ENCODE results near the gene DHCR24.

Gene DHCR24

DNA sequence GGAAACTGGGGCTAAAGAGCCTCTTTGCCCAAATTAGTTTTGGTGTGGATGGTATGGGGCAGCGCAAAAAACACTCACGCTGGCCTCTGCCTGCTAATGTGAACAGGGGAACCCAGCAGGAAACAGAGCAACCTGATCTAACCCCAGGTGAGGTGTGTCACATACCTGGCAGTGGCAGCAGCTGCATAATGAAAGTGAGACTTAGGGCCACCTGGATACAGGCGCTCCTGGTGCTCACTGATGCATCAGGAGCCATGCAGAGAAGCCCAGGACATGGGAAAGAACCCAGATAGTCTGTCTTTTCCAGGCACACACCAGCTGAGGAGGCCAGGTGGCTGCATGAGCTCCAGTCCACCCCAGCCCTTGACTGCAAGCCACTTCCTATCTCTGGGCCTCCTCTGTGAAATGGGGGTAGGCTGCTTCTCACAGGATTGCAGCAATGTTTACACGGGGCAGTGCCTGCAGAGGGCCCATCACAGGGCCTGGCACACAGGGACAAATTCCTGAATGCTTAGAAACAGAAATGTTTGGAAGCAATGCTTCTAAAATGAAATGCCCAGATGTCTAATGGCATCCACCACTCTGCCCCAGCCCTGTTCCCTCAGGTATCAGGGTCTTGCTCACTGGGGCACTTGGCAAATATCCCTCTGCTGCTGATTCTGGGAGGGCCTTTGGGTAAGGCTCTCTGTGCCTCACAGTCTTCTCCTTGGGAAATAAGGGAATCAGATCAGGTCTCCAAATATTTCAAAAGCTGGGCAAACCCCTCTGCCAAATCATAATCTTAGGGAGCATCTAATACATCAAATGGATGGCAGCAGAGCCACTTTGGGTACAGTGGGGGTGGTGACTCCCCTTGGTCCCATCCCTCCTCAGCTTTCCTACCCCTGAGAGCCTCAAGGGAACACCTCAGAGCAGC lies 19.9 kb downstream of the DHCR24 start:
- no peak overlapping the region for H3K27ac ChIP-seq (ENCODE audit: low read depth, low read length)
- no peak overlapping the region for H2BK5ac ChIP-seq (ENCODE audit: low read length)
- peaks cover 18% of the 10 kb centered on the region for H3K79me2 ChIP-seq (ENCODE audit: control insufficient read depth, insufficient read depth, low read length)
- H2BK15ac ChIP-seq (replicated peaks; ENCODE audit: low read depth) = no peak overlapping the region
- no peak overlapping the region for H3K23ac ChIP-seq (ENCODE audit: low read length)
- H3K4me3 ChIP-seq (ENCODE audit: low read length) = no peak overlapping the region
- H2AK5ac ChIP-seq (ENCODE audit: low read length) = no peak overlapping the region
- no peak overlapping the region for H2BK120ac ChIP-seq (ENCODE audit: low read depth, low read length)
- H4K5ac ChIP-seq (ENCODE audit: low read length) = no peak overlapping the region
- no peaks in the 10 kb centered on the region for H3K4me1 ChIP-seq (ENCODE audit: control insufficient read depth, low read depth, low read length)
- no peak overlapping the region for H3K56ac ChIP-seq (ENCODE audit: low read length)
- WGBS (ENCODE audit: extremely low coverage, insufficient coverage, low lambda C conversion rate) = no CpG with 5 or more reads among the region's 4 CpGs
- H3K4me2 ChIP-seq (ENCODE audit: low read length) = no peak overlapping the region
- no peak overlapping the region for H4K8ac ChIP-seq (ENCODE audit: low read depth, low read length)
- no peak overlapping the region for H3K18ac ChIP-seq (ENCODE audit: low read length)
- DNase-seq = no peak
- H3K27me3 ChIP-seq (ENCODE audit: insufficient read depth, low read length, poor library complexity) = no peaks in the 10 kb centered on the region
- H3K4ac ChIP-seq (ENCODE audit: low read depth, low read length) = no peak overlapping the region
- peaks cover 49% of the 10 kb centered on the region for H3K36me3 ChIP-seq (ENCODE audit: control insufficient read depth, insufficient read depth, low read length)
- H3K9ac ChIP-seq (ENCODE audit: low read length) = no peak overlapping the region
- H3K79me1 ChIP-seq (ENCODE audit: low read length) = peaks cover 30% of the 10 kb centered on the region

DNA sequence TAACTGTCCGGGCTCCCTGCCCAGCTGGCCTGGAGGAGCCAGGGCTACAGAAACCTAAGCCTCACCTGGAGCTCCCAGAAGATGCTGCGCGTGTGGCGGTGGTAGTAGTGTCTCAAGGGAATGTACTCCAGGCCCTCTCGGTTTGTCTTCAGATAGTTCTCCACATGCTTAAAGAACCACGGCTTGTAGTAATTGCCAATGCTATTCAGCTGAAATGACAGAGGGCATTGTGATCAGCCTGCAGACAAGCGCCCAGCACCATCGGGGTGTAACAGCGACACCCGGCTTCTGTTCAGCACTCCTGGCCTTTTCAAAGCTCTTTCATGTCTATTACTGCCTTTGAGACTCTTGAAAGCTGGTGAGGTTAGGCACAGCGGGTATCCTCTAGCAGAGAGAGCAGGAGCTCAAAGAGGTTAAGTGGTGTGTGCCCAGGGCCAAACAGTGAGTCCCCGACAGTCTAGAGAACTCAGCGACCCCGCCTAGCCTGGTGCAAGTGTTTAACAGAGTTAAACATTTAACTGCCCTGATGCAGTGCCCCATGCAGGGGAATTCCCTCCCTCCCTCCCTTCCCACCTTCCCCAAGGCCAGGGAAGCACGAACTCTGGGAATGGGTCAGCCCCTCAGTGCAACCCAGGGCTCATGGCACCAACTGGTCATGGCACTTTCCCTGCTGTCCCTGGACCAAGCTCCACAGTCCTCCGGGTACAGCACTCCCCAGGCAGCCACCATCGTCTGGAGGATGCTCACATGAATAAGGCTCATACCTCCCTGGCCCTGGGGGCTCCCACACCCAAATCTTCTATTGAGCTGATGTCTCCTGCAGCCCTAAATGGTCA lies 21.5 kb downstream of the DHCR24 start:
- Histone ChIP-seq H2BK120ac (ENCODE audit: low read depth, low read length) (no peak overlapping the region), H2AK5ac (ENCODE audit: low read length) (no peak overlapping the region), H2BK5ac (ENCODE audit: low read length) (no peak overlapping the region), H3K4me3 (ENCODE audit: low read length) (no peak overlapping the region), H3K56ac (ENCODE audit: low read length) (no peak overlapping the region), H3K4me2 (ENCODE audit: low read length) (no peak overlapping the region), H3K27ac (ENCODE audit: low read depth, low read length) (no peak overlapping the region), H3K79me1 (ENCODE audit: low read length) (peaks cover 31% of the 10 kb centered on the region), H3K4me1 (ENCODE audit: control insufficient read depth, low read depth, low read length) (no peaks in the 10 kb centered on the region), H3K27me3 (ENCODE audit: insufficient read depth, low read length, poor library complexity) (no peaks in the 10 kb centered on the region), H3K9ac (ENCODE audit: low read length) (no peak overlapping the region), H3K4ac (ENCODE audit: low read depth, low read length) (no peak overlapping the region), H3K23ac (ENCODE audit: low read length) (no peak overlapping the region), H4K5ac (ENCODE audit: low read length) (no peak overlapping the region), H4K8ac (ENCODE audit: low read depth, low read length) (no peak overlapping the region), H3K79me2 (ENCODE audit: control insufficient read depth, insufficient read depth, low read length) (peaks cover 14% of the 10 kb centered on the region), H3K36me3 (ENCODE audit: control insufficient read depth, insufficient read depth, low read length) (peaks cover 47% of the 10 kb centered on the region), H3K18ac (ENCODE audit: low read length) (no peak overlapping the region), H2BK15ac (replicated peaks; ENCODE audit: low read depth) (no peak overlapping the region)
- DNase-seq = no peak
- WGBS (ENCODE audit: extremely low coverage, insufficient coverage, low lambda C conversion rate) = no CpG with 5 or more reads among the region's 17 CpGs

DNA sequence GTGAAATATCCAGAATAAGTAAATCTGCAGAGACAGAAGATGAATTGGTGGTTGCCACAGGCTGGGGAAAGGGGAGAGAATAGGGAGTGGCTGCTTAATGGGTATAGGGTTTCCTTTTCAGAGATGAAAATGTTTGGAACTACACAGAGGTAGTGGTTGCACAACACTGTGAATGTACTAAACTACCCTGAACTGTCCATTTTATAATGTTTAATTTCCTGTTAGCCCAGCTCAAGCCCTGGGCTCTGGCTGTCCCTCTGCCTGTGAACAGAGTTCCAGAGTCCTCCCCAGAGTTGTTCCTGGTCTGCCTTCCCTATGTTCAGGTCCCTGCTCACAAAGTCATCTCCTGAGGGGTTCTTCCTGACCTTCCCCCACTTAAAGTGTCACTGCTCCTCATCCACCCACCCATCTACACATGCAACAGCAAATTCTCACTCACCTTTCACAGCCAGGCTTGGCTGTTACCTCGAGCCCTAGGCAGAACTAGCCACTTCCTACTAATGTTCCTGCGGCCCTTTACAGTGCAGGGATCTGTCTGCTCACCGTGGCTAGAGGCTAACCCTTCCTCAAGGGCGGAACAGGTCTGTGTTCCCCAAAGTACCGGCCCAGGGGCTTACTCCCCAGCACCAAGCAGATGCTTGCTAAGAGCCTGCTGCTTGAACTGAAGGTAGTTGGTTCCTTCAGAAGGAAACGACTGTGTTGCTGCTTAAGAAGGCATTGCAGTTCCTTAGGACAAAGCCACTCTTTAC lies 22.4 kb downstream of the DHCR24 start:
- H3K27ac ChIP-seq (ENCODE audit: low read depth, low read length) = no peak overlapping the region
- no peak overlapping the region for H2BK120ac ChIP-seq (ENCODE audit: low read depth, low read length)
- peaks cover 40% of the 10 kb centered on the region for H3K79me1 ChIP-seq (ENCODE audit: low read length)
- H3K9ac ChIP-seq (ENCODE audit: low read length) = no peak overlapping the region
- H3K36me3 ChIP-seq (ENCODE audit: control insufficient read depth, insufficient read depth, low read length) = peaks cover 51% of the 10 kb centered on the region
- no peaks in the 10 kb centered on the region for H3K27me3 ChIP-seq (ENCODE audit: insufficient read depth, low read length, poor library complexity)
- no peak overlapping the region for H4K5ac ChIP-seq (ENCODE audit: low read length)
- no peaks in the 10 kb centered on the region for H3K4me1 ChIP-seq (ENCODE audit: control insufficient read depth, low read depth, low read length)
- H3K18ac ChIP-seq (ENCODE audit: low read length) = no peak overlapping the region
- peaks cover 19% of the 10 kb centered on the region for H3K79me2 ChIP-seq (ENCODE audit: control insufficient read depth, insufficient read depth, low read length)
- H4K8ac ChIP-seq (ENCODE audit: low read depth, low read length) = no peak overlapping the region
- no peak overlapping the region for H2AK5ac ChIP-seq (ENCODE audit: low read length)
- no peak overlapping the region for H2BK15ac ChIP-seq (replicated peaks; ENCODE audit: low read depth)
- no peak overlapping the region for H3K56ac ChIP-seq (ENCODE audit: low read length)
- no peak overlapping the region for H3K4ac ChIP-seq (ENCODE audit: low read depth, low read length)
- H3K4me2 ChIP-seq (ENCODE audit: low read length) = no peak overlapping the region
- WGBS (ENCODE audit: extremely low coverage, insufficient coverage, low lambda C conversion rate) = no CpG with 5 or more reads among the region's 6 CpGs
- H3K23ac ChIP-seq (ENCODE audit: low read length) = no peak overlapping the region
- DNase-seq = no peak
- no peak overlapping the region for H2BK5ac ChIP-seq (ENCODE audit: low read length)
- H3K4me3 ChIP-seq (ENCODE audit: low read length) = no peak overlapping the region

DNA sequence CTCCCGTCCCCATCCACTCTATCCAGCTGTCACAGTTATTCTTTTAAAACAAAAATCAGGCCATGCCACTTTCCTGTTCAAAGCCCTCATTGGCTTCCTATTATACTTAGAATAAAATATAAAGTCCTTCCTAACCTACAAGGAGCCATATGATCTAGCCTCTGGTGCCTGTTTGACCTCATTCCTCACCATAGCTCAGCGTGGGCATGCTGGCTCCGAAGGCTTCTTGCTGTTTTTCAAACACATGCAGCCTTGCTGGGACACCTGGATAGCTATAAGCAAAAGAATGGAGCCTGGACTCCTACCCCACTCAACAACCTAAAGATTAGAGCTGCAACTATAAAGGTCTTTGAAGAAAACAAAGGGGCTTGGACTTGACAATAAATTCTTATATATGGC lies 23.7 kb downstream of the DHCR24 start:
- Histone ChIP-seq H3K18ac (ENCODE audit: low read length) (no peak overlapping the region), H3K27ac (ENCODE audit: low read depth, low read length) (no peak overlapping the region), H4K8ac (ENCODE audit: low read depth, low read length) (no peak overlapping the region), H3K4me2 (ENCODE audit: low read length) (no peak overlapping the region), H3K9ac (ENCODE audit: low read length) (no peak overlapping the region), H3K23ac (ENCODE audit: low read length) (no peak overlapping the region), H4K5ac (ENCODE audit: low read length) (no peak overlapping the region), H3K4me1 (ENCODE audit: control insufficient read depth, low read depth, low read length) (no peaks in the 10 kb centered on the region), H3K79me2 (ENCODE audit: control insufficient read depth, insufficient read depth, low read length) (peaks cover 16% of the 10 kb centered on the region), H3K4me3 (ENCODE audit: low read length) (no peak overlapping the region), H3K4ac (ENCODE audit: low read depth, low read length) (no peak overlapping the region), H3K79me1 (ENCODE audit: low read length) (peaks cover 43% of the 10 kb centered on the region), H2BK5ac (ENCODE audit: low read length) (no peak overlapping the region), H3K36me3 (ENCODE audit: control insufficient read depth, insufficient read depth, low read length) (peaks cover 49% of the 10 kb centered on the region), H2BK120ac (ENCODE audit: low read depth, low read length) (no peak overlapping the region), H3K27me3 (ENCODE audit: insufficient read depth, low read length, poor library complexity) (no peaks in the 10 kb centered on the region), H2AK5ac (ENCODE audit: low read length) (no peak overlapping the region), H2BK15ac (replicated peaks; ENCODE audit: low read depth) (no peak overlapping the region), H3K56ac (ENCODE audit: low read length) (no peak overlapping the region)
- WGBS (ENCODE audit: extremely low coverage, insufficient coverage, low lambda C conversion rate) = no CpG with 5 or more reads among the region's 3 CpGs
- DNase-seq = no peak

DNA sequence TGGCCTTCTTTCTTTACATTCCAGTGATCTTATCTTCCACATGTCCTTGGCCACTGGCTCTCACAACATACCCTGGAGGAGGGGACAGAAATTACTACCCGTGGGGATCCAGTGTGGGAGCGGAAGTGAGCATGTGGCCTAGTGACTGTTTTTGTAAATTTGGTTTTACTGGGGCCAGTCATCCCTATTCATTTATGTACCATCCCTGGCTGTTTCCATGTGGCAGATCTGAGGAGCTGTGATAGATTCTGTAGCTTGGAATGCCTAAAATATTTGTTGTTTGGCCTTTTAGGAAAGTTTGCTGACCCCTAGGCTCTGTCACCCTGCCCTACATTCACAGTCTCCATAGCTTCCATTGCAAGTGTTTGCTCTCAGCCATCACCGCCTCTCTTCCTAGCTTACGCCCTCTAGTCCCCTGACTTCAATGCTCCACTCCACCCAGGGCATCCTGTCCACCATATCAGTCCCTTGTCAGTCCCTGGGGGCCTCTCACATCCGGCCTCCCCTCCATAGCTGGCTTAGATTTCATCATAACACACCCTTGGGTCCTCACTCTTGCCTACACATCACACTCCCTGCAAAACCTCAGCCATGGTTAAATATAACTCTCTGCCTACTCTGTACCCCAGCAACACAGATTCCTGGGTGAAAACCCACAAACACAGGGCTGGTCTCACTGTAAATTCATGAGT lies 25.8 kb downstream of the DHCR24 start:
- no peak overlapping the region for H3K9ac ChIP-seq (ENCODE audit: low read length)

More for the DNA sequence above, 25.8 kb downstream of the DHCR24 start:
- Histone ChIP-seq H4K8ac (ENCODE audit: low read depth, low read length) (no peak overlapping the region), H3K4me2 (ENCODE audit: low read length) (no peak overlapping the region), H3K4ac (ENCODE audit: low read depth, low read length) (no peak overlapping the region), H2BK5ac (ENCODE audit: low read length) (no peak overlapping the region), H2AK5ac (ENCODE audit: low read length) (no peak overlapping the region), H4K5ac (ENCODE audit: low read length) (no peak overlapping the region), H2BK15ac (replicated peaks; ENCODE audit: low read depth) (no peak overlapping the region), H3K18ac (ENCODE audit: low read length) (no peak overlapping the region), H2BK120ac (ENCODE audit: low read depth, low read length) (no peak overlapping the region), H3K23ac (ENCODE audit: low read length) (no peak overlapping the region), H3K27me3 (ENCODE audit: insufficient read depth, low read length, poor library complexity) (no peaks in the 10 kb centered on the region), H3K56ac (ENCODE audit: low read length) (no peak overlapping the region), H3K27ac (ENCODE audit: low read depth, low read length) (peak overlapping the region; percentile 16), H3K36me3 (ENCODE audit: control insufficient read depth, insufficient read depth, low read length) (peaks cover 44% of the 10 kb centered on the region), H3K79me2 (ENCODE audit: control insufficient read depth, insufficient read depth, low read length) (peaks cover 11% of the 10 kb centered on the region), H3K4me3 (ENCODE audit: low read length) (no peak overlapping the region), H3K79me1 (ENCODE audit: low read length) (peaks cover 37% of the 10 kb centered on the region), H3K4me1 (ENCODE audit: control insufficient read depth, low read depth, low read length) (no peaks in the 10 kb centered on the region)
- no CpG with 5 or more reads among the region's 5 CpGs for WGBS (ENCODE audit: extremely low coverage, insufficient coverage, low lambda C conversion rate)
- DNase-seq = peak; percentile 78
